GM19463 (cell line): Measurements from ENCODE around the gene SPEN.
"Not testable (repeated sequence)": the region's sequence is repeated elsewhere in the genome, so short reads cannot be mapped to it uniquely, and the experiment has no call there.

Source experiments
- ATAC-seq: cut with Tn5 transposase; IDR thresholded peaks from one replicate; pipeline ENCODE4 v1.9.1; 2021; ENCODE audit warnings: mild to moderate bottlenecking, moderate library complexity; ENCODE audit not compliant: unreplicated experiment

SPEN gene

DNA sequence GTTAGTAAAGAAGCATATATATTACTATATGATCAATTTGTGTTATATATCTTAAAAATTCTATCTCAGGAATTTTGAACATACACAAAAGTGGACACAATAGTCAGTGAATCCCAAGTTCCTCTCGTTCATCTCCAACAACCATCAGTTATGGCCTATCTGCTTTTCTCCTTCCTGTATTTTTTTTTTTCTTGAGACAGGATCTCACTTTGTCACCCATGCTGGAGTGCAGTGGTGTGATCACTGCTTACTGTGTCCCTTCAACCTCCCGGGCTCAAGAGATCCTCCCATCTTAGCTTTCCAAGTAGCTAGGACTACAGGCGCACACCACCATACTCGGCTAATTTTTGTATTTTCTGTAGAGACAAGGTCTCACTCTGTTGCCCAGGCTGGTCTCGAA is 9.4 kb downstream of the SPEN start:
- no peak for ATAC-seq

DNA sequence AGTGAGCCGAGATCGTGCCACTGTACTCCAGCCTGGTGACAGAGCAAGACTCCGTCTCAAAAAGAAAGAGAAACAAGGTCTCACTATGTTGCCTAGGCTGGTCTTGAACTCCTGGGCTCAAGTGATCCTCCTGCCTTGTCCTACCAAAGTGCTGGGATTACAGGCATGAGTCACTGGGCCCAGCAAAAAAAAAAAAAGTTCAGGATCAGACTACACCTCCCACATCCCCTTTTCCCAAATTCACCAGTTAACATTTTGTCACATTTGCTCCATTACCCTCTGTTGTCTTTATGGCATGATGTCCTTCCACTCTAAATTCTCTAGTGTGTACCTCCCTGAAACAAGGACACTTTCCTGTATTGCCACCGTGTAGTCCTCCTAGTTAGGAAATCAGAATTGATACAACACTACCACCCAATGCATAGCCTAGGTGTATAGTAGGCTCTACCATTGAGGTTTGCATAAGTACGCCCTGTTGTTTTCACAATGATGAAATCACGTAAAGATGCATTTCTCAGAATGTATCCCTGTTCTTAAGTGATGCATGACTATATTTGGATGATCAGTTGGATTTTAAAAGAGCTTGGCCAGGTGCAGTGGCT is 10.7 kb downstream of the SPEN start:
- no peak for ATAC-seq

DNA sequence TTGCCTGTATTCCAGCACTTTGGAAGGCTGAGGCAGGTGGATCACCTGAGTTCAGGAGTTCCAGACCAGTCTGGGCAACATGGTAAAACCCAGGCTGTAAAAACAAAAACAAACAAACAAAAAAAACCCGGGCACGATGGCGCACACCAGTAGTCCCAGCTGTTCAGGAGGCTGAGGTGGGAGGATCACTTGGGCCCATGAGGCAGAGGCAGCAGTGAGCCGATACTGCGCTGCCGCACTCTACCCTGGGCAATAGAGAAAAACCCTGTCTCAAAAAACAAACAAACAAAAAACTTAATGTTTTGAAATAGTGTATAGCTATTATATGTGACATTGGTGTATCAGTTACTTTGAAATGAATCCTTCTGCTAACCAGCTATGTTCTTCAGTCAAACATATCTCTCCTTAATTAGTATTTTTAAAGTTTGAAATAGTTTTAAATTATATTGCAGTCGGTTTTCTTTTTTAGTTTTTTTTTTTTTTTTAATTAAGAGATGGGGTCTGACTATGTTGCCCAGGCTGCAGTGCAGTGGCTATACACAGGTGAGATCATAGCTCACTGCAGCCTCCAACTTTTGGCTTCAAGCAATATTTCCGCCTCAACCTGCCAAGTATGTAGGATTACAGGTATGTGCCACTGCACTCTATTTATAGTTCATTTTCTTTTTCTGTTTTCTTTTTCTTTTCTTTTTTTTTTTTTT is 11.3 kb downstream of the SPEN start:
- no peak for ATAC-seq

DNA sequence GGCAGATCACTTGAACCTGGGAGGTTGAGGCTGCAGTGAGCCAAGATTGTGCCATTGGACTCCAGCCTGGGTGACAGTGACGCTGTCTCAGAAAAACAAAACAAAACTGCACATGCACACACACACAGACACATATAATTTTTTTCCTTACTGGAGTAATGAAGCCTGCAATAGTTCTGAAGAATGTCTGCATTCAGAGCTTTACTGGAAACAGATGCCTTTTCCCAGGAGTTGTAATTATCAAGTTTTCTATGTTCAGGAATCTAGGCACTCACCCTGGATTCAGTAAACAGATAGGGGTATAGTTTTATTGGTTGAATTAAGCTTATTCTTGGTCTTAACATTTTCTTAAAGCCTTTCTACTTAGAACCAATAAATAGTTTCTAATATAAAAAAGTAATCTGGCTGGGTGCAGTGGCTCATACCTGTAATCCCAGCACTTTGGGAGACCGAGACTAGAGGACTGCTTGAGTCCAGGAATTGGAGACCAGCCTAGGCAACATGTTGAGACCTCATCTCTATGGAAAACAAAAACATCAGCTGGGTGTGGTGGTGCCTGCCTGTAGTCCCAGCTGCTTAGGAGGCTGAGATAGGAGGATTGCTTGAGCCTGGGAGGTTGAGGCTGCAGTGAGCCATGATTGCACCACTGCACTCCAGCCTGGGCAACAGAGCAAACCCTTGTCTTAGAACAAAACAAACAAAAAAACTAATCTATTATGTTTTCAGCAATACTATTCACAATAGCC is 15.8 kb downstream of the SPEN start:
- ATAC-seq: no peak

DNA sequence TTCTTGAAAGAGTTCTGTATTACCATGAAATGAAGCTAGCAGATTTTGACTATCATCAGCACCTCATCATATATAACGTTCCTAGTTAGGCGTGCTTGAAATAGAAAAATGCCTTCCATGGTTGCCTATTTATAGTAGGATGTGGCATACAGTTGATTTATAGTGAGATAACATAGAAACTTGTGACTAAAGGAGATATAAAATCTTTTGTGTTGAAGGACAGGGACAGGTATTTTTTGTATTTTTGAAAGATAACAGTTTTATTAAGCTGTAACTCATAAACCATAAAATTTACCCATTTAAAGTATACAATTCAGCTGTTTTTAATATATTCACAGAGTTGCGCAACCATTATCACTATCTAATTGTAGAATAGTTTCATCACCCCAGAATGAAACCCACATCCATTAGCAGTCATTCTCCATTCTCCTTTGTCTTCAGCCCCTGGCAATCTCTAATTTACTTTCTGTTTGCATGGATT is 19.3 kb downstream of the SPEN start:
- ATAC-seq: no peak

DNA sequence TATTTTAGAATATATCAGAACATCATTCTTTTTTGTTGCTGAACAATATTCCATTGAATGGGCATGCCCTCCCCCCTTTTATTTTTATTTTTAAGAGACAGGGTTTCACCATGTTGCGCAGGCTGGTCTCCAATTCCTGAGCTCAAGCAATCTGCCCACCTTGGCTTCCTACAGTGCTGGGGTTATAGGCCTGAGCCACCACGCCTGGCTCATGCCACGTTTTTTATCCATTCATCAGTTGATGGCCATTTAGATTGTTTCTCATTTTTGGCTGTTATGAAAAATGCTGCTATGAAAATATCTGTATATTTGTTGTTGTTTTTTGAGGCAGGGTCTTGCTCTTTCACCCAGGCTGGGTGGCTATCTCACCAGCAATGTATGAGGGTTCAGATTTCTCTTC is 19.8 kb downstream of the SPEN start:
- ATAC-seq: no peak

DNA sequence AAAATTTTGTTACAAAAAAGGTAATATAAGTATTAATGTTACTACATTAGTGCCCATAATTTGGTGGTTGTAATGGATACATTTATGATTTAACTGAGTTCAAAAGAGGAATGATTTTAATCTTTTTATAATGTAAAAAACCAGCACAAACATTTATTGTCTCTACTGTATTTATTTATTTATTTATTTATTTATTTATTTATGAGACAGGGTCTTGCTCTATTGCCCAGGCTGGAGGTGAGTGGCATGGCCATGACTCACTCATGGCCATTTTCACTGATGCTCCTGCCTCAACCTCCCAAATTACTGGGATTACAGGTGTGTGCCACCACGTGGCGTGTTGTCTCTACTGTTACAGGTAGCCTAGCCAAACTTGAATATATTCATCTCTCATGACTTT is 21.9 kb downstream of the SPEN start:
- ATAC-seq: no peak

DNA sequence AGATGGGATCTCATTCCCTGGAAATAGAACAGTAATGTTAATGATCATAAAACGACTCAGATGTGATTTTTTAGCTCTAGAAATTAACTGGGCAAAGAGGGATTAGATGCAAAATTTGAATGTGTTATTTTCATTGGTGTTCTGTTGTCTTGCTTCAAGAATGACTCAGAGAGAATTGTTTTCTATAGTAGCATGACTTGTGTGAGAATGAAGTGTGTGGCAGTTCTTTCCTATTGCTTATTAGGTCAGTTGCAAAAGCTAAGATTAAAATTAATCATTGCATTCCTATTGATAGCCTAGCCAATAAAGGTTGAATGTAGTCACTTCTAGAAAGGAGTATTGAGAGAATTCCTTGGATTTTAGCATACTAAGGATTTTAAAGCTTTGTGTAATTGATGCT is 22.9 kb downstream of the SPEN start:
- no peak for ATAC-seq

DNA sequence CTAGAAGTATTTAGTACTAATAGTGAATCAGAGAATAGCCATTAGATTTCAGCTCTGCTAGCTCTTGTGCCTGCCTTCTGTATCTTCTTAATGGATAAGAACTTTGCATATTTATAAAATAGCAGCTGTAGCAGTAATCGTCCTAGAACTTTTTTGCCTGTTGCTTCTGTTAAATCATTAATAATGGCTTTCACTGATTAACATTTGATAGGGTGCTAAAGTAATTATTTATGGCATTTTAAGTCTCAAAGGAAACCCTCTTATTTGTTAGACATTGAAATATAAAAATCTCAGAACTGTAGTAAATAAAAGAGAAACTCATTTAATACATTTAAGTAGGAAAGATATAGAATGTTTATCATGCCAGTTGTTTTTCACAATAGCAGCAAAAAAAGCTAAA is 27.0 kb downstream of the SPEN start:
- no peak for ATAC-seq

DNA sequence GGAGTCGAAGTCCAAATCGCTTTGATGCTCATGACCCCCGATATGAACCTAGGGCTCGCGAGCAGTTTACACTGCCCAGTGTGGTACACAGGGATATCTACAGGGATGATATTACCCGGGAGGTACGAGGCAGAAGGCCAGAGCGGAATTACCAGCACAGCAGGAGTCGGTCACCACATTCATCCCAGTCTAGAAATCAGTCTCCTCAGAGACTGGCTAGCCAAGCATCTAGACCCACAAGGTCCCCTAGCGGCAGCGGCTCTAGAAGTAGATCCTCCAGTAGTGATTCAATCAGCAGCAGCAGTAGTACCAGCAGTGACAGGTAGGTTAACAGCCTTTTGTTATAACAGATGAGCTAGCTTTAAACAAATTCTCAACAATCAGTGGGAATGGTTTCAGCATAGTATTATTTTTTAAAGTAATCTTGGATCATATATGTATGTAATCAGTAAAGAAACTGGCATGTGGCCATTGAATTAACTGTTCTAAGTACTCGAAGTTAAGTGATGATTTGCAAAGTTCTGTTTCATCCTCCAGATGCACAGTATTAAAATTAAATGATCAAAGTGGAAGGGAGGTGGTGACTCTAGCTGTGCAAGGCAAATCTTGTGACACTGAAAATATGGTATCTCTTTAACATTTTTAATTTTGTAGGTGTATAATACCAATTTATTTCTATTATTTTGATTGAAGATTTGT is 29.0 kb downstream of the SPEN start:
- ATAC-seq: no peak

DNA sequence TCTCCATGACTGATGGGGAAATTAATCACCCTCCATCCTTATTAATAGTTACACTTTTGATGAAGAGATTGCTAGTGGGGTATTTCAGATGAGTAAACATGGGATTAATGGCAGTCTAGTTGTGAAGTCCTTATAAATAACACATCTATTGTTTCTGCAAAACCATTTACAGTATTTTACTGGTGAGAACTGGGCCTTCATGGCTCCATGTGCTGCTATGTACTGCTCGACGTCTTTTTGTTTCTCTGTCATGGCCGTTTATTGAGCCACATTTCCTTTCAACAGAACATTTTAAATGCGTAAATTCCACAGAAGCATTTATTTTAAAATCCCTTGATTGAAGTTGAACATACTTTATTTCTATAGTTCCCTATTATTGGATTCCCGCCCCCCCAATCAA is 34.5 kb downstream of the SPEN start:
- ATAC-seq: no peak

DNA sequence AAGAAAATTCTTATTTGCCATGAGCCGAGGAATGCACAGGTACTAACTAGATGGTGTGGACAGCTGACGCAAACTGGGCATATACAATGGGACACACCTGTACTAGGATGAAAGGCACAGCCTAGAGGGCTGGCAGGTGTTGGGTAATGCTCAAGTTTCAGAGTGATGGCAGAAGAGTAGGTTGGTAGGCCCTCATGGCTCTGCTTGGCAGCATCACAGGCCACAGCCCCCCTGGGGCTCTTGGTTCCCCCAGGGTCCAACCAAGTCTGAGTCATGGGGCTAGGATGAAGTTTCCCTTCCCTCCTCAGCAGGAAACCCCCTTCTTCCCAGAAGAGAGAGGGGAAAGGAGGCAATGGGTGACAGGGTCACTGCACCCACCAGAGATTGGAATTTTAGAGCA is 35.2 kb downstream of the SPEN start:
- no peak for ATAC-seq

DNA sequence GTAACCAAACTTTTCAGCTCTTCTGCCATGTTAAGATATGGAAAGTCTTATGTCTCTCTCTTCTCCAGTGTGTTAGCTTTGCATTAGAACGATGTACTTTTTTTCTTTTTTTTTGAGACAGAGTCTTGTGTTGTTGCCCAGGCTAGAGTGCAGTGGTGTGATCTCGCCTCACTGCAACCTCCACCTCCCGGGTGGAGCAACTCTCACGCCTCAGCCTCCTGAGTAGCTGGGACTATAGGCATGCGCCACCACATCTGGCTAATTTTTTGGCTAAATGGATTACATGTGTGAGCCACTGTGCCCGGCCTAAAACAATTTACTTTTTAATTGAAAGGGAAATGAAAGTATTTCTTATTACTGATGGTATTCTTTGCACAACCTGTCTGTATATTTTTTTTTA is 35.8 kb downstream of the SPEN start:
- no peak for ATAC-seq

DNA sequence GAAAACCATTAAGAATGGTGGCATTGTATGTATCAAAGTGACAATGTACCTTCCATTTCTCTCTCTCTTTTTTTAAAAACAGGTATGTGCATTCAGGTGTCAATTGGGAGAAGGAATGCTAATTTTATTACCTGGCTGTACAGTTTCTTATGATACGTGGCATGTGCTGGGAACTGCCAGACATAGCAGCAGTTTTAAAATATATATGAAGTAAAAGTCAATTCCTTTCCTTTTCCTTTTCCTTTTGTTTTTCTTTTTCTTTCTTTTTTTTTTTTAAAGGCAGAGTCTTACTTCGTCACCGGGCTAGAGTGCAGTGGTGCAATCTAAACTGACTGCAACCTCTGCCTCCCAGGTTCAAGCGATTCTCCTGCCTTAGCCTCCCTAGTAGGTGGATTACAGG is 37.0 kb downstream of the SPEN start:
- ATAC-seq: no peak

DNA sequence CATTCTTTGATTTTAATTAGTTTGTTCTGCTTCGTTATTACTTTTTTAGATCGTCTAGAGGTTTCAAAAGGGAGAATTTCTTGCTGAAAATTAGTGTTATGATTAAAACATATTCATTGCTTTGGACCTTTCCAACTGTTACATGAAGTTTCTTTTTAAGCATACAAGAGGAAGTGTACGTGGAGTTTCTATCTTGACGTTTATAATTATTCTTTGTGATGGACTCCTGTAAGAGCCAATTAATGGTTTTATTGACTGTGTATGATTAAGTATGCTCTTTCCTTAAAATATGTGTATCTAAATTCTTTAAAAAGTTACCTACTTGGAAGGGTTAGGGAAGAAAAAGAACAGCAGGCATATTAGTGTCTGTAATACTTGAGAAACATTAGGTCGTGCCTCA is 37.8 kb downstream of the SPEN start:
- ATAC-seq: no peak

DNA sequence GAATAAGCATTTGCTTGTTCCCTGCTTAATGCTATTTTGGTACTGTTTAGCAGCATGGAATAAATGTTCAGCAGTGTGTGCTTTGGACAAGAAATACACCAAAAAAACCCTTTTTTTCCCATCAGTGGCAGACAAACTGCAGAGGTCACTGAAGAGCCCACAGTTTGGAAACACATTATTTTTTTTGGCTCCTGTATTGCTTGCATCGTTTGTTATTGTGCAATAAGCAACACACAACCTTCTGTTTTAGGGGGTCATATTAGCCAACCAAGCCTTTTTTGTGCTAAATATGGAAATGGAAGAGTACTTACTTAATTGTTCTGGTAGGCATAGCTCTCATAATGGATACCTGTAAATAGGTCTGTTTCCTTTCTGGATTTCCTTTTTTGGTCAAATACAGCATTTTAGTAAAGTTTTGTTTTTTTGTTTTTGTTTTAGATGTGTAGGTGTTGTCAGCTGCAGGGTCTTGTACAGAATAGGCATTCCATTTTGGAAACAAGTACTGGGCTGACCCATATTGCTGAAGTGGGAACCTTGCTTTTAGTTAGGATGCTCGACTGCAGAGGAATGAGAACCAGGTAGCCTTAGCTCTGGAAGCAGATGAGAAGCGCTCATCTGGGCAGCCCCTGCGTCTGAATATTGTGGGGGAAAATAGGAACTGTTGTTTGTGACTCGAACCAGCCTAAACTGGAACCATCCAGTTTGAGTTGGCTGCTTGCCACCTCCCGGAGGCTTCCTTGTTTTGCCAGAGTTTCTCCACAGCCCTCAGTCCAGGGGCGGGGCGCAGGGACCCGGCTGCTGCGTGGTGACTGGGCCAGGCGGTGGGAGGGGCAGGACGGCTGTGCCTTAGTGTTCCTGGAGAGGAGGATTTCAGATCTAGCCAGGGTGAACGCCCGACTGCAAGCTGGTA is 38.4 kb downstream of the SPEN start:
- ATAC-seq: no peak

DNA sequence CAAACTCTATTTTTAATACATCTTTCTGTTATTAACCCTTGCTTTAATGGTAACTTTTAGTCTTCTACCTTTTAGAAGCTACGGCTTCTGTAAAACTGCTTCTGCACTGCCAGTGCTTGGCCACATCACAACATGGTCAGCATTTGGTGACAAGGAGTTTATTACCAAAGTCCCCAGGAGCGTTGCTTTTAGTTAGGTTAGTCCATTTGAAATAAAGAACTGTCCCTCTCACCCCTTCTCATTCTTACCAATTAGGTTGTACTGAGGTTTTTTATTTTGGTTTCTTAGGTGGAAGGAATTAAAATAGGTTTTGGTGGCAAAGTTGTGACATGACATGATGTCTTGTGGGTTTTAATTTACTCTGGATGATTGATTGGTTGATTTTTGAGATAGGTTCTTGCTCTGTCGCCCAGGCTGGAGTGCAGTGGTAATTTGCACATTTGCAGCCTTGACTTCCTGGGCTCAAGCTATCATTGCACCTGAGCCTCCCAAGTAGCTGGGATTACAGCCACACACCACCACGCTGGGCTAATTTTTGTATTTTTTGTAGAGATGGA is 39.2 kb downstream of the SPEN start:
- ATAC-seq: no peak

DNA sequence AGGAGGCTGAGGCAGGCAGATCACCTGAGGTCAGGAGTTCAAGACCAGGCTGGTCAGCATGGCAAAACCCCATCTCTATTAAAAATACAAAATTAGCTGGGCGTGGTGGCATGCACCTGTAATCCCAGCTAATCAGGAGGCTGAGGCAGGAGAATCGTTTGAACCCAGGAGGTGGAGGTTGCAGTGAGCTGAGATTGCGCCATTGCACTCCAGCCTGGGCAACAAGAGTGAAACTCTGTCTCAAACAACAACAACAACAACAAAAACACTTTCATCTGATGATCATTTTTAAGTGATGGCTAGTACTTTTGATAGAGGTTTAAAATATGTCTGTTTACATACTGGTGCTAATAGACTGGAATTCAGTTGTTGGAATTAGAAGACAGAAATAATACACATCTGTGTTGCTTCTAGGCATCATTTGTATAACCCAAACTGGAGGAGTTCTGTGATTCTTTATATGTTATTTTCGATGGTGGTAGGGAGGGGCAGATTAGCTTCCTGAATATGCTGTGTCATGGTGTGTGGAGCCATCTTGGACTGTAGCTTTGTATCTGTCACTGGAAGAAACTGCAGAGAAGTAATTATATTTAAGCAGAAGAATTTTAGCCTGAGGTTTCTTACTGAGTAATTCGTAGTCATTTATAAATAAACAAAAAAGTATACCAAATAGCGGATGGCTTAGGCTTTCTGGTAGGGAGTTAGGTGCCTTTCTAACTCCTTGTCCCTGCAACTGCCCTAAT is 45.5 kb downstream of the SPEN start:
- not testable (repeated sequence) for ATAC-seq

DNA sequence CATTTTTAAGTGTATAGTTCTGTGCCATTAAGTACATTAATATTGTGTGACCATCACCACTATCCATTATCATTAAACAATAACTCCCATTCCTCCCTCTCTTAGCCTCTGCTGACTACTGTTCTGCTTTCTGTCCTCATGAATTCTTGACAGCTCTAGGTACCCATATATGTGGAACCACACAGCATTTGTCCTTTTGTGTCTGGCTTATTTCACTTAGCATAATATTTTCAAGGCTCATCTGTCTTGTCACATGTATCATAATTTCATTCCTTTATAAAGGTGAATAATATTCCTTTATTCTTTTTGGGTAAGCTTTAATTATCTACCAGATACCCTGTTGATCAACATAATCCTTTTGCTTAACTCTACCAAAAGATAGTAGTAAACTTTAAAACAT is 47.7 kb downstream of the SPEN start:
- no peak for ATAC-seq
